IMR-90 (cell line): Measurements from ENCODE around the gene NR5A2. TPM values are rescaled to one million over a fixed set of nuclear protein-coding genes. Genes with fewer than 3 reads are reported as not detected.

Experiments used
- ATAC-seq: fragments of 200-7000 bp; cut with Tn5 transposase; 2 replicates; pipeline ENCODE4 v1.9.1; 2020; ENCODE audit warnings: low read depth, mild to moderate bottlenecking, moderate library complexity
- BruUV-seq: library from RNA; stranded (reverse); fragments of 400-500 nt; replicated peaks from 2 replicates; lab custom pipeline; 2021; lab: Mats Ljungman, UMichigan
- CTCF ChIA-PET: fragments of 300-600 bp; formaldehyde crosslinking; extraction: SDS; loops from one replicate; lab custom pipeline; 2021; ENCODE audit warnings: antibody characterized with exemption; lab: Yijun Ruan, JAX
- POLR2A ChIA-PET: fragments of 300-600 bp; sonication (Branson Sonifier 250); formaldehyde crosslinking; loops from one replicate; lab custom pipeline; 2022; ENCODE audit warnings: antibody characterized with exemption; ENCODE audit not compliant: unreplicated experiment; lab: Charles Lee
- DNase-seq: peaks from one replicate; pipeline ENCODE4 v3.0.0; 2013
- H2AFZ ChIP-seq: replicated peaks from 2 replicates; pipeline ENCODE3; 2013; ENCODE audit warnings: low read length, mild to moderate bottlenecking; ENCODE audit not compliant: poor library complexity
- H2AK5ac ChIP-seq: 2 replicates; pipeline ENCODE4 v1.6.1; 2013; ENCODE audit warnings: low read depth, low read length, inconsistent platforms
- H2AK9ac ChIP-seq: replicated peaks from 2 replicates; pipeline ENCODE3; 2013; ENCODE audit warnings: mild to moderate bottlenecking, low read depth, low read length, moderate library complexity; ENCODE audit not compliant: poor library complexity
- H2BK120ac ChIP-seq: 2 replicates; pipeline ENCODE4 v1.6.1; 2013; ENCODE audit warnings: low read depth, low read length, inconsistent platforms
- H2BK15ac ChIP-seq: 3 replicates; pipeline ENCODE4 v1.6.1; 2013; ENCODE audit warnings: low read depth, low read length, inconsistent platforms
- H2BK20ac ChIP-seq: 2 replicates; pipeline ENCODE4 v1.6.1; 2013; ENCODE audit warnings: low read depth, mild to moderate bottlenecking, inconsistent platforms, low read length, moderate library complexity
- H2BK5ac ChIP-seq: 2 replicates; pipeline ENCODE4 v1.6.1; 2013; ENCODE audit warnings: mild to moderate bottlenecking, low read depth, low read length, inconsistent platforms; ENCODE audit not compliant: poor library complexity, severe bottlenecking
- H3K14ac ChIP-seq: replicated peaks from 2 replicates; pipeline ENCODE4 v1.6.1; 2013; ENCODE audit warnings: low read depth, low read length, inconsistent platforms
- H3K18ac ChIP-seq: 2 replicates; pipeline ENCODE4 v1.6.1; 2013; ENCODE audit warnings: low read depth, low read length, control low read depth
- H3K23ac ChIP-seq: 2 replicates; pipeline ENCODE4 v1.6.1; 2013; ENCODE audit warnings: low read depth, low read length, inconsistent platforms
- H3K27ac ChIP-seq: 2 replicates; pipeline ENCODE4 v1.5.1; 2013; ENCODE audit warnings: mild to moderate bottlenecking, control low read depth, low read length; ENCODE audit not compliant: insufficient read depth
- H3K27me3 ChIP-seq: 2 replicates; pipeline ENCODE4 v1.6.1; 2013; ENCODE audit warnings: low read length; ENCODE audit not compliant: control insufficient read depth, insufficient read depth
- H3K36me3 ChIP-seq: 2 replicates; pipeline ENCODE4 v1.6.1; 2013; ENCODE audit warnings: low read length, mixed read lengths; ENCODE audit not compliant: control insufficient read depth, insufficient read depth
- H3K4ac ChIP-seq: 2 replicates; pipeline ENCODE4 v1.6.1; 2013; ENCODE audit warnings: low read depth, low read length, inconsistent platforms
- H3K4me1 ChIP-seq: 2 replicates; pipeline ENCODE4 v1.6.1; 2013; ENCODE audit warnings: low read length, mixed read lengths; ENCODE audit not compliant: control insufficient read depth, insufficient read depth
- H3K4me2 ChIP-seq: 2 replicates; pipeline ENCODE4 v1.6.1; 2013; ENCODE audit warnings: low read depth, mild to moderate bottlenecking, control low read depth, low read length, moderate library complexity
- H3K4me3 ChIP-seq: 2 replicates; pipeline ENCODE4 v1.5.1; 2013; ENCODE audit warnings: low read depth, mild to moderate bottlenecking, control low read depth, low read length, moderate library complexity; ENCODE audit not compliant: insufficient read depth
- H3K56ac ChIP-seq: 2 replicates; pipeline ENCODE4 v1.6.1; 2013; ENCODE audit warnings: low read length, inconsistent platforms; ENCODE audit not compliant: insufficient read depth; ENCODE audit errors: extremely low read depth
- H3K79me1 ChIP-seq, 2 experiments: 2 replicates each; pipeline ENCODE4 v1.6.1; 2013; ENCODE audit warnings: low read length in 2 of 2, inconsistent platforms in 1 of 2, low read depth in 1 of 2
- H3K9ac ChIP-seq: 2 replicates; pipeline ENCODE4 v1.6.1; 2013; ENCODE audit warnings: low read depth, low read length, control low read depth
- H3K9me1 ChIP-seq: 2 replicates; pipeline ENCODE4 v1.6.1; 2013; ENCODE audit warnings: low read length, inconsistent platforms; ENCODE audit not compliant: insufficient read depth
- H3K9me3 ChIP-seq: 2 replicates; pipeline ENCODE4 v1.6.1; 2013; ENCODE audit warnings: low read length; ENCODE audit not compliant: control insufficient read depth, insufficient read depth
- H4K20me1 ChIP-seq: 2 replicates; pipeline ENCODE4 v1.6.1; 2013; ENCODE audit warnings: low read length, inconsistent platforms; ENCODE audit not compliant: insufficient read depth
- H4K5ac ChIP-seq: 2 replicates; pipeline ENCODE4 v1.6.1; 2013; ENCODE audit warnings: mild to moderate bottlenecking, low read depth, low read length, control low read depth
- H4K8ac ChIP-seq, 2 experiments: 2 replicates each; pipeline ENCODE4 v1.6.1; 2013; ENCODE audit warnings: low read depth in 2 of 2, low read length in 2 of 2, control low read depth in 1 of 2, inconsistent platforms in 1 of 2
- H4K91ac ChIP-seq: 2 replicates; pipeline ENCODE4 v1.6.1; 2013; ENCODE audit warnings: low read depth, low read length, inconsistent platforms; ENCODE audit not compliant: insufficient read depth
- BHLHE40 ChIP-seq: fragments of 150-350 bp; IDR thresholded peaks from 2 replicates; pipeline ENCODE4 v1.6.1; 2016; ENCODE audit warnings: mild to moderate bottlenecking, low read depth, low read length
- CEBPB ChIP-seq: IDR thresholded peaks from 2 replicates; pipeline ENCODE4 v1.6.1; 2012; ENCODE audit warnings: low read depth, low read length, improper control_type of control experiment
- CHD1 ChIP-seq: IDR thresholded peaks from 2 replicates; pipeline ENCODE4 v1.6.1; 2012; ENCODE audit warnings: low read depth, low read length, improper control_type of control experiment
- CTCF ChIP-seq: conservative IDR thresholded peaks from 2 replicates; pipeline ENCODE4 v1.5.1; 2012; ENCODE audit warnings: mild to moderate bottlenecking, low read depth, low read length, improper control_type of control experiment
- FOS ChIP-seq: fragments of 150-350 bp; IDR thresholded peaks from 2 replicates; pipeline ENCODE4 v1.6.1; 2016; ENCODE audit warnings: low read depth, low read length
- MAFK ChIP-seq: IDR thresholded peaks from 2 replicates; pipeline ENCODE4 v1.6.1; 2012; ENCODE audit warnings: low read depth, low read length, improper control_type of control experiment
- MAZ ChIP-seq: IDR thresholded peaks from 2 replicates; pipeline ENCODE4 v1.6.1; 2012; ENCODE audit warnings: low read depth, mild to moderate bottlenecking, low read length, improper control_type of control experiment, moderate library complexity, borderline replicate concordance
- MXI1 ChIP-seq: IDR thresholded peaks from 2 replicates; pipeline ENCODE4 v1.6.1; 2012; ENCODE audit warnings: low read depth, mild to moderate bottlenecking, low read length, moderate library complexity, borderline replicate concordance
- NFE2L2 ChIP-seq: fragments of 150-350 bp; IDR thresholded peaks from 2 replicates; pipeline ENCODE4 v1.6.1; 2016; ENCODE audit warnings: low read depth, mild to moderate bottlenecking, low read length
- POLR2A ChIP-seq: IDR thresholded peaks from 2 replicates; pipeline ENCODE4 v1.6.1; 2012; ENCODE audit warnings: mild to moderate bottlenecking, low read depth, low read length
- RAD21 ChIP-seq: IDR thresholded peaks from 2 replicates; pipeline ENCODE4 v1.6.1; 2012; ENCODE audit warnings: low read length, improper control_type of control experiment
- RCOR1 ChIP-seq: IDR thresholded peaks from 2 replicates; pipeline ENCODE4 v1.6.1; 2012; ENCODE audit warnings: mild to moderate bottlenecking, low read length, improper control_type of control experiment; ENCODE audit not compliant: insufficient replicate concordance
- RFX5 ChIP-seq: IDR thresholded peaks from 2 replicates; pipeline ENCODE4 v1.8.0; 2012; ENCODE audit warnings: low read depth, mild to moderate bottlenecking, low read length, moderate library complexity
- SMC3 ChIP-seq: fragments of 150-350 bp; IDR thresholded peaks from 2 replicates; pipeline ENCODE4 v1.6.1; 2016; ENCODE audit warnings: low read depth, mild to moderate bottlenecking, antibody characterized with exemption, low read length, moderate library complexity
- USF2 ChIP-seq: fragments of 150-350 bp; IDR thresholded peaks from 2 replicates; pipeline ENCODE4 v1.6.1; 2017; ENCODE audit warnings: mild to moderate bottlenecking, antibody characterized with exemption, low read length, low read depth
- WGBS, 2 experiments: methylation state at CpG; one replicate each; pipeline versions ENCODE4 v1.1.5 to v1.1.7; 2013; ENCODE audit warnings: missing lambda C conversion rate in 2 of 2; ENCODE audit not compliant: insufficient read length in 1 of 2; ENCODE audit errors: extremely low coverage in 2 of 2; 5-methylcytosine and 5-hydroxymethylcytosine counted together
- dilution Hi-C: fragments of 300-500 bp; cut with HindIII; formaldehyde crosslinking; loops from one replicate; pipeline ENCODE4 v1.14.3; 2018; ENCODE audit warnings: low sequenced_read_pairs; ENCODE audit not compliant: unreplicated experiment
- in situ Hi-C: fragments of 300-500 bp; cut with MboI; formaldehyde crosslinking; loops from 3 replicates; pipeline ENCODE4 v1.14.3; 2019; ENCODE audit warnings: low sequenced_read_pairs, inconsistent platforms, mixed read lengths
- intact Hi-C: fragments of 100-400 bp; cut with micrococcal nuclease; formaldehyde crosslinking; loops from 2 replicates; pipeline ENCODE4 v1.10.0; 2022
- polyA plus RNA-seq, 3 experiments: library from polyadenylated mRNA; depleted of rRNA; stranded (reverse); fragments of >200 nt; gene quantifications; 2 replicates each; pipeline ENCODE4 v1.2.3, GENCODE V29; 2012; ENCODE audit warnings: low replicate concordance in 1 of 3
- total RNA-seq: library from RNA; depleted of rRNA; stranded (reverse); fragments of >200 nt; gene quantifications from 2 replicates; pipeline ENCODE4 v1.2.3, GENCODE V29; 2012

Gene NR5A2
- total and polyA plus RNA-seq, 2 of the 4 experiments (the other 2 are of a cell fraction): 0.03 to 0.18 TPM

DNA sequence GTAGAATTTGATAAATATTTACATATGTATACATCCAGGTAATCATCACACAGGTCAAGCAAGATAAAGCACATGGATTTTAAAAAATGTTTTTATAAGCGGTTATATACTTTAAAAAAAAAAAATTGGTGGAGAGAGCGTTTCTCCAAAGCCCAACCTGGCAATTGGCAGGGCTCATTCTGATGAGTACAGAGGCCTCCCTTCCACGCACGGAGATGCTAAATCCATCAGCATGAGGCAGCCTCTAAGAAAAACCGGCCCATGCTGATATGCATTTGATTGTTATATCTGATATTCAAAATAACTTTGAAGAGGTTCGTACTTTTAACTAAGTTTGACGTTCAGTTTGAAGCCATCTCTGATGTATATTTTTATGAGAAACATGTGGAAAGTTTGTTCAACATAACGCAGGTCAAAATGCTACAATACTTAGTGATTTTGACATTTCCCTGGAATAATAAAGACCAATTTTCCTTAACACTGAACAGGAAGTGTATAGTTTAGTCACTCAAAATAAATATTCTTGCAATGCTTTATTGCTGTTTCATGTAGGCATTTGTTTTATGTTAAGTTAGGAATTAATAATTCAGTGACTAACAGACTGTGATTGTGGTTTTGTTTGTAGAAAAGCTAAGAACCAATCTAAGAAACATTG, 151.7 kb downstream of the NR5A2 start (continued):
- no peak for TF ChIP-seq MXI1

GRCh38 chr1:200179781-200180160, 152.3 kb downstream of the NR5A2 start:
- no peak overlapping the region; the same call in 1 of the 2 replicates for H3K9ac ChIP-seq
- TF ChIP-seq FOS (no peak), CHD1 (no peak), MXI1 (no peak), RAD21 (no peak), USF2 (no peak), POLR2A (no peak), CEBPB (no peak), CTCF (no peak), MAFK (no peak), MAZ (no peak), NFE2L2 (no peak), RCOR1 (no peak), RFX5 (no peak), SMC3 (no peak), BHLHE40 (no peak)

More at GRCh38 chr1:200179781-200180160, 152.3 kb downstream of the NR5A2 start:
- Histone ChIP-seq H3K23ac (peak overlapping the region; percentile 77), H3K27me3 (no peaks in the 10 kb centered on the region), H3K14ac (peak overlapping the region; percentile 62), H4K20me1 (no peaks in the 10 kb centered on the region), H2BK15ac (peak overlapping the region; percentile 73), H2AFZ (peak overlapping the region; percentile 72), H3K9me1 (peaks cover 12% of the 10 kb centered on the region), H2AK9ac (peak overlapping the region; percentile 67), H3K4me3 (no peak overlapping the region), H2BK20ac (peak overlapping the region; percentile 94), H2BK5ac (peak overlapping the region; percentile 75), H3K4ac (peak overlapping the region; percentile 95), H4K91ac (peak overlapping the region; percentile 89), H3K9me3 (no peaks in the 10 kb centered on the region), H3K36me3 (no peaks in the 10 kb centered on the region), H3K56ac (peak overlapping the region; percentile 58), H3K4me1 (peaks cover 16% of the 10 kb centered on the region), H4K8ac (peak overlapping the region; percentile 43 to 61), H3K27ac (peak overlapping the region; percentile 80), H3K79me1 (no peaks in the 10 kb centered on the region), H3K4me2 (0 out of 2 replicates have a peak overlapping the region, but pooled peaks have one; percentile 5), H4K5ac (peak overlapping the region; percentile 69), H3K18ac (peak overlapping the region; percentile 87), H2BK120ac (peak overlapping the region; percentile 95), H2AK5ac (peak overlapping the region; percentile 95)
- in situ Hi-C loops (no loop called here), intact Hi-C loops (no loop called here), dilution Hi-C loops (no loop called here)
- ChIA-PET CTCF (no interaction called here), POLR2A (no interaction called here)
- no TSS peak for BruUV-seq
- DNase-seq (peak; percentile 7), ATAC-seq (peak; percentile 58)
- WGBS, 2 experiments: 84% methylated on average over 4 of the region's 4 CpGs; no CpG with 5 or more reads in 1 of the 2 experiments
